Amygdala (tissue), 56 donors: Measurements from ENCODE around the gene ADARB2.
"Not testable (repeated sequence)": the region's sequence is repeated elsewhere in the genome, so short reads cannot be mapped to it uniquely, and the experiment has no call there.

ENCODE experiments used
- DNase-seq, 56 donors: peaks; one replicate each; lab custom pipeline; 2025; lab: John Stamatoyannopoulos, UW

Gene ADARB2

GRCh38 chr10:1737222-1738061 is at the start of gene ADARB2:
Gene ADARB2 (minus strand): TSS chr10:1737525.
- peak in 53 of 56 donors; percentile 14 to 89 (median 65) for DNase-seq

DNA sequence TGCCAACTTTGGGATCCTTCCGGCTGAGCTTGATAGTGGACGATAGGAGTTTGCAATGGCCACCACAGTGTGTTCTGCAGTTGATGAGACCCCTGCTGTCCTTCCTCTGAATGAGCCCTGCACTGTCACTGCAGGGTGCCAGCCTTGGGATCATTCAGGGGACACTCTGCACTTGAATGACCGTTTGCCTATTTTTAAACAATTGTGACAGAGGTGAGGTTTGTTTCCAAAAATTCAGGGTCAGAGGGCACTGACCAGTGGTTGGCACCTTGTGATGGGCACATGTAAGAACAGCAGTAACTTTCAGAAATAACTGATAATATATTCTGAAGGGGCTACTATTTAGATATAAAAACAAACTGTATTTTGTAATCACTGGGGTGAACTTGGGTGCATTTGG is 48.5 kb upstream of the ADARB2 start:
- DNase-seq = no peak

DNA sequence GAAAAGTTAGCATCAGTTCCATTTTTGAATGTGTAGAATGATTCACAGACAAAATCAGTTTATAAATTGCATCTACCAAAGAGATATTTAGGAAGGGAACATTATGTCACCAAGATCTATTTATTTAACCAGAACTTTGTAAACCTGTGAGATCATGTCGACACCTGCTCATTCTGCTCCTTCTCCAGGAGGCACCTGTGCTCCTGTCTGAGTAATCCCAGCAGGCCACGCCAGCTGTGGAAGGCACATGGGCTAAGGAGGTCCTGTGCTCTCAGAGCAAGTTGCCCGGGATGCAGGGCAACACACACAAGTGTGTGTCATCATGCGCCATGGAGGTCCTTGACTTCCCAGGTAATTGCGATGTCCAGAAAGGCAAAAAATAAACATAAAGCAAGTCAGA is 45.5 kb upstream of the ADARB2 start:
- no peak for DNase-seq

GRCh38 chr10:1779796-1780195 is 42.5 kb upstream of the ADARB2 start:
- no peak for DNase-seq

DNA sequence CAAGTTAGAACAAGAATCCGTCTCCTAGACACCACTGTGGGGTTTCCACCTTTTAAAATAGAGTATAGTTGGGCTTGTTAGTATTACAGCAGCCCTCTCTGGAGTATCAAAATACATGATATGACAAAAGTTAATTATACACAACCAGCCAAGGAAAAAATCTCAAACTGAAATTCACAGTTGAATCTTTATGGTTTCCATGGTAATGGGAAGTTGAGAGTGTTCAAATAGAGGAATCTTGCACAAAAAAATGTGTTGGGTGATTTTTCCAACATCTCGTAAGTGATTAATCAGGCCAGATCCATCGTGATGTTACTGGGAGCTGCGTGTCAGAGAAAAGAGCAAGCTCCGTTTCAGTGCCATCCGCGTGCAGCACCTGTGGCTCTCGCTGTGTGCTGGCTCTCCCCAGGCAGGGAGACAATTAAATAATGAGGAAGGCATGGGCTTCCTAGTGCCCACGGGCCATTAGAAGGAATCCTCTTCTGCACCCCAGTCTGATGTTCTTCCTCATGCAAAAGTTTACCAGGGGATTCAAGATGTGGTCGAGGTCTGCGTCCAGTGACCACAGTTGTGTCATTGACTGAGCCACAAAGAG is 41.1 kb upstream of the ADARB2 start:
- DNase-seq = no peak

- DNase-seq = no peak
Observed at GRCh38 chr10:1776127-1776662, 38.9 kb upstream of the ADARB2 start.

GRCh38 chr10:1774796-1775195 is 37.5 kb upstream of the ADARB2 start:
- no peak for DNase-seq

- not testable (repeated sequence) for DNase-seq
Observed at GRCh38 chr10:1773204-1773603, 35.9 kb upstream of the ADARB2 start.

DNA sequence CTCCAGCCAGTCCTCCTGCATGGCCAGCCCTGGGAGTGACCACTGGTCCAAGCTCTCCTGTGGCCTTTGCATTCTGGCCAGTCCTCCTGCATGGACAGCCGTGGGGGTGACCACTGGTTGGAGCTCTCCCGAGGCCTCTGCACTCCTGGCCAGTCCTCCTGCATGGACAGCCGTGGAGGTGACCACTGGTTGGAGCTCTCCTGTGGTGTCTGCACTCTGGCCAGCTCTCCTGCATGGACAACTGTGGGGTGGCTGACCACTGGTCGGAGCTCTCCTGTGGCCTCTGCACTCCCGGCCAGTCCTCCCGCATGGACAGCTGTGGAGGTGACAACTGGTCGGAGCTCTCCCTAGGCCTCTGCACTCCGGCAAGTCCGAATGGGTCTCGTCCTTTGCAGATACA is 28.7 kb upstream of the ADARB2 start:
- no peak for DNase-seq

DNA sequence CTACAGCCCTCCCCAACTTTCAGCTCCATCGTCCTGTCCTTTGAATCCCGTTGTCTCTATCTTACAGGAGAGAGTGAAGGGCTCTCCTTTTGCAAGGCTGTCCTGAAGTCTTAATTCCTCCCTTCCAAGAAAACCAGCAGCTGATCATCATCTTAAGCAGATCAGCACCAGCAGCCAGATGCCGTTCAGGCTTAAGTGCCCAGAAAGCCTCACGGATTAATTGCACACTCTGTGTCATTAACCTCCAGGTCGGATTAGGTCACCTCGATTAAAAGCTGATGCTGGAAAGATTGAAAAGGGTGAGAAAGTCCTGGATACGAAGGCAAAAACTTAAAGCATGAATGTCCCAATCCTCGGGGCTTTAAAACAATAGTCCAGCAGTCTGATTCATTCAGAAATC is 24.8 kb upstream of the ADARB2 start:
- no peak for DNase-seq

- DNase-seq = peak in 45 of 56 donors; percentile 11 to 82 (median 56)
Observed at GRCh38 chr10:1754506-1755153, 17.3 kb upstream of the ADARB2 start.

- no peak for DNase-seq
Observed at GRCh38 chr10:1752153-1752552, 14.8 kb upstream of the ADARB2 start.

DNA sequence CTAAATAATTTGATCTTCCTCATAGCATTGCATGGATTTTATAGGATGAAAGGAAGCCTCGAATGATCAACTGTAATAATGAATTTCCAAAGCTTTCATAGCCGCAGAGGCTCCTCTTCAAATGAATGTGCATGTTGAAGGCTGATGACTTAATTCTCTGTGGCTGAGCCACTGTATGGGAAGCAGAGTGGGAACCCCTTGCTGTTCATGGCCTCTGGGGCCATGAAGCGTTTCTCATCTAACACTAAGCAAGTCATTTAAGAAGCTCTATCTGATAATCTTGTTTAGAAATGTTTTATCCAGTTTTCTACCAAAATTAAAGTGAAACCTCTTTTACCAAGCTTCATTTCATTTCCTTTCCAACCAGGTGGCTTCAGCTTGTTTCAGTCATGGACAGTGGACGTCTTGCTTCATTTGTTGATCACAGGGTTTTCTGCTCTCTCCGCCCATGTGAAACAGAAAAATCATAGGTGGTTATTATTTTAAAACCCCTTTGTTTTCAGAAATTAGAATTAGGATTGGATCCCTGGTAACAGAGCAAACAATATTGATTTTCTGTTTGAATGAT is 10.3 kb upstream of the ADARB2 start:
- no peak for DNase-seq

GRCh38 chr10:1746796-1747195 is 9.5 kb upstream of the ADARB2 start:
- DNase-seq = no peak

DNA sequence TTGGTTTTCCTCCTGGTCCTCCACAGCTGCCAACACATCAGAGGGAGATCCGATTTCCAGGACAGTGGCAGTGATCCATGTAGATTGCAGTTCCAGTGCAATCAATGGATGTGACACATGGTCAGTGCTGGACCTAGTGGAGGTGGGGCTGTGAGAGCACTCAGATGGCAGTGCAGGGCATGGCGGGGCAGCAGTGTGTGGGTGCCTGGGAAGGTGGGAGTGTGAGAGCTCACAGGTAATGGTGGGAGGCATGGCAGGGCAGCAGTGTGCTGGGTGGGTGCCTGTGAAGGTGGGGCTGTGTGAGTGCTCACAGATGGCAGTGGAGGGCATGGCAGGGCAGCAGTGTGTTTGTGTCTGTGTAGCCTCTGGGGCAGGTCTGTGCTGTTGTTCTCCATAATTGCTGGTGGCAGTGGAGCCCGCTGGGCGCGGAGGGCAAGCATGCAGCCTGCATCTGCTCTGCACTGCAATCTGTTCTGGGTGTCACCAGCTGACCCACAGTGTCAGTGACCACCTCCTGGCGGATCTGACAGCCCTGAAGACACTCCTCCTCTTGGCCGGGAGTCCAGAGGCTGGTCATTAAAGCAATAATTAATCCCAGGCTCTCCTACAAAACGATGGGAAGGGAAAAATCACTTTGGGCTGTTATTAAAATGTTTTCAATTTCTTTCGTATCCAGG is 8.6 kb upstream of the ADARB2 start:
- no peak for DNase-seq

- DNase-seq = no peak
Observed at GRCh38 chr10:1744524-1744923, 7.2 kb upstream of the ADARB2 start.

DNA sequence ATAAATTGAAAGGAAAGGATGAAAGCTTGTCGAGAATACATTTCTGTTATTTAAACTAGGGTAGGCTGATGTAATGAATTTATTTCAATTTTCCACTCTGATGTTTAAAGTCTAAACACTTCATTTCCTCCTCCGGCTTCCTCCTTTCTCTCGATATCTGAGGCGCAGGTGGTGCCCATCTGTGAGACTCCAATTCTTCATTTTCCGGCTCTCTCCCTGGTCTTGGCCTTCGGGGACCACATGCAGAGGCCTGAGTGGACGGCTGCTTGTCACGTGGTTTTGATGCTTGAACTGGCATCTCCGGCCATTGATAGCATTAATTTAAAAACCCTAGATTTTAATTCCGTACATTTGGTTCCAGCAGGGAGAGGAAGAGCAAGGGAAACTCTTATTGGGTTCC is 5.8 kb upstream of the ADARB2 start:
- DNase-seq = no peak

DNA sequence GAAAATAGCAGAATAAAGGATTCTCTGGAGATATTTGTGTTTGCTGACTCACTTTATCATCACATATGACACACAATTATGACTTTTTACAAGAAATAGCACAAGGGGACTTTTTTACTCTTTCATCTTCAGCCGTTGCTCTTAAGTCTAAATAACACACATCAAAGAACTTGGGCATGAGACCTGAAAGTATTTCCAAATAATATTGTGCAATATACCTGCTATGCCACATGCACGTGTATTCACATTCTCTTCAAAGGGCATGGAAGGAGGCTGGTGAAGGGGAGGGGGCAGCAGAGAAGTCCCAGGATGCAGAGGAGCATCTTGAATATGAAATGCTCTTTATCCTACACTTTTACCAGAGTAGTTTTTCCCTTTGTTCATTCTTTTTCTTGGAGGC is 4.1 kb upstream of the ADARB2 start:
- DNase-seq = no peak

- DNase-seq = peak in 31 of 56 donors; percentile 9 to 70 (median 47)
Observed at GRCh38 chr10:1739751-1740150, 2.4 kb upstream of the ADARB2 start.

DNA sequence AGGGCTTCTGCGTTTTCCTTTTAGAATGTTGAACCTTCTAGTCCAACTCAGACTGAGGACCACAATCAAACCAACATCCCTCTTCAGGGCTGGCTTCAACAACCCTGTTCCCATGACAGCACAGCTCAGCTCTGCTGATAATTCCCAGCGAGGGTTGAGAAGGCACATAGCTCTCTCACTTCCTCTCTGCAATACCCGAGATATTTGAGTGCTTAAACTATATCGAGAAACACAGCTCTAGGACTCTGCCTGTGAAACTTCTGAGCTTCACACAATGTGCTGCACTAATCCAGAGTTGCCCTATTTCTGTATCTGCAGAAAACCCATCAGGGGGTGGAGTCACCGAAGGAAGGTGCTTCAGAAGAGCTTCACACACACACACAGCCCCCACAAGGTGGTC is 1.6 kb upstream of the ADARB2 start:
- no peak for DNase-seq

- no peak for DNase-seq
Observed at GRCh38 chr10:1736972-1737221, 428 bp downstream of the ADARB2 start.
